NCI-H2029 (cell line): ENCODE data around the gene BTBD18.

Experiments
- DNase-seq: peaks from one replicate; lab custom pipeline; 2025; lab: John Stamatoyannopoulos, UW

BTBD18 gene

DNA sequence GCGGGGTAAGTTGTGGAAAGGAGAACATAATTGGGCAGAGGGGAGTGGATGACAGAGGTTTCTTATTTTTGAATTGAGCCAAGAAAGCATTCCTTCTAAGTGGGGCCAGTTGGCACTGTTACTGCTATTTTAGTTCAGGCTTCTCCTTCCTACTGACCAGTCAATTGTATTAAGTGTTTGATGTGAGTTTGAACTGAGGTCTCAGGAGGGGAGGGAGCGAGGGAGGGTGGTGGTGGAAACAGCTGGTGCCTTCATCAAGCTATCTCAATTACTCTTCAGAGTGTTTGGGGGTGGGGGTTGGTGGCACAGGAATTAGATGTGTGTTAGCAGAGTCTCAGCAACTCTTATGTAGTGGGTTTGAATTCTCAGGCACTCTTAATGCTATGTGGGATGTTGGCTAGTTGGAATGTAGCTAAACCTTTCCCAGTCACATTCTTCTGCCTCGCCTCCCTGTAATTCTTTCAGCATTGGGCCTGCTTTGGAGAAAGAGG lies 24.5 kb upstream of the BTBD18 start:
- no peak for DNase-seq

GRCh38 chr11:57775491-57775890 lies 23.9 kb upstream of the BTBD18 start:
- no peak for DNase-seq

DNA sequence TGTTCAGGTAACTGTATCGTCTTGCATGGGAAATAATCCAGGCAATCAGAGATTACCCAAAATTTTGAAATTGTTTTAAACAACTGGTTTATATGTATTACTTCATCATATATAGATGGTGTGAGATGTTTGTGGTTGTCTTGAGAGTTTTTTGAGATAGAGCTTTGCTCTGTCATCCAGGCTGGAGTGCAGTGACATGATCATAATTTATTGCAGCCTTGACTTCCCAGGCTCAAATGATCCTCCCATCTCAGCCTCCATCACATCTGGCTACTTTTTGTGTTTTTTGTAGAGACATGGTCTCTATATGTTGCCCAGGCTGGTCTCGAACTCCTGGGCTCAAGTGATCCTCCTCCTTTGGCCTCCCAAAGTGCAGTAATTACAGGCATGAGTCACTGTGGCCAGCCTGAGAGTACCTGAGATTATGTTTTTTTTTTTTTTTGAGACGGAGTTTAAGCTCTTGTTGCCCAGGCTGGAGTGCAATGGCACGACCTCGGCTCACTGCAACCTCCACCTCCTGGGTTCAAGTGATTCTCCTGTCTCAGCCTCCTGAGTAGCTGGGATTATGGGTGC lies 21.5 kb upstream of the BTBD18 start:
- DNase-seq = no peak

DNA sequence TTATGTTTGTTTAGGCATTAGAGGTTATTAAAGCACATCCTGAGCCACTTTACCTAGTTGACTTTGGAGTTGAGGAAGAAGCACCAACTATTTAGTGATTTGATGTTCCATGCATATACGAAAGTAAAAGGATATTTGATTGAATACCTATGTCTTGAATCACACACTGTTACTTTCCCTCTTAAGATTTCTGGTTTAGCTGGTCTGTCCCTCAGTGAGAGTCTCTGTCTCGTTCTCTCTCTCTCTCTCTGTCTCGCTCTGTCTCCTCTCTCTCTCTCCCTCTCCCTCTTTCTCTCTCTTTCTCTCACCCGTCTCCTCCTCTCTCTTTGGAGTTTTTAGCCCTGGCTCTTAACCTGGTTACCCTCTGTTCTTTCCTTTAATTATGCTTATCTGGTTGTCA lies 20.9 kb upstream of the BTBD18 start:
- no peak for DNase-seq

DNA sequence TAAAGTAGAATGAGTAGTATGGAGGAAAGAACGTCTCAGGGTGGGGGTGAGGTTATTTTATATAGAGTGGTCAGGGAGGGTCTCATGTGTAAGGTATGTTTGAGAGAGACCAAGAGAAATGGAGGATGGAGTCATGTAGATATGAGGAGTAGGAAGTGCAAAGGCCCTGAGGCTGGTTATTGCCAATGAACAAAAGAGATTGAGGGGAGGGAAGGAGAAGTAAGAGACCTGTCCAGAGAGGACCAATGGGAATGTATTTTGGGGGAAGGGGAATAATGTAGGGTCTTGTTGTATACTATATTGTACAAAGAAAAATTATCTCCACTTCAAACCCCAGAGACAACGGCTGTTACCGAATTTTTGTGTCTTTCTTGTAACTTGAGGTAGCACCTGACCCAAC lies 19.7 kb upstream of the BTBD18 start:
- no peak for DNase-seq

- DNase-seq = no peak
These were observed 19.2 kb upstream of the BTBD18 start for GRCh38 chr11:57770793-57771192.

- no peak for DNase-seq
These were observed 13.4 kb upstream of the BTBD18 start for GRCh38 chr11:57764972-57765371.

GRCh38 chr11:57764566-57764965 lies 12.9 kb upstream of the BTBD18 start:
- no peak for DNase-seq

DNA sequence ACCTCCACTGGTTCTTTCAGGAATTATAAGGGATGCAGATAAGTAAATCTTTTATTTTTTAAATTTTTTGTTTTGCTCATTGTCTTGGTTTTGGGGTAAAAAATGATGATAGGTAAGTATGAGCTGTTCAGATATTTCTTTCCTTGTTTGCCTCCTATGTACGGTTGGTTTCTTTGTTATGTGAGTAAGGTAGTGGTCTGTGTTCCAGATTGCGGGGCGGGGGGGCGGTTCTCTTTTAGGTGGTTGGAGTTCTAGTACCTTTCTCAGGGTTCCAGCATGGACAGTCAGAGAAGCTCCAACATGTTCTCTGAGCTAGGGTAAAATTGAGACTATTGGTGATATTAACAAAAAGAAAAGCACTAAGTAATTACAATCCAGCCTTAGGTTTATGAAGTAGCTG lies 12.4 kb upstream of the BTBD18 start:
- no peak for DNase-seq

- peak; percentile 9 for DNase-seq
These were observed 11.9 kb upstream of the BTBD18 start for GRCh38 chr11:57763568-57763967.

- DNase-seq = no peak
These were observed 10.7 kb upstream of the BTBD18 start for GRCh38 chr11:57762235-57762861.

DNA sequence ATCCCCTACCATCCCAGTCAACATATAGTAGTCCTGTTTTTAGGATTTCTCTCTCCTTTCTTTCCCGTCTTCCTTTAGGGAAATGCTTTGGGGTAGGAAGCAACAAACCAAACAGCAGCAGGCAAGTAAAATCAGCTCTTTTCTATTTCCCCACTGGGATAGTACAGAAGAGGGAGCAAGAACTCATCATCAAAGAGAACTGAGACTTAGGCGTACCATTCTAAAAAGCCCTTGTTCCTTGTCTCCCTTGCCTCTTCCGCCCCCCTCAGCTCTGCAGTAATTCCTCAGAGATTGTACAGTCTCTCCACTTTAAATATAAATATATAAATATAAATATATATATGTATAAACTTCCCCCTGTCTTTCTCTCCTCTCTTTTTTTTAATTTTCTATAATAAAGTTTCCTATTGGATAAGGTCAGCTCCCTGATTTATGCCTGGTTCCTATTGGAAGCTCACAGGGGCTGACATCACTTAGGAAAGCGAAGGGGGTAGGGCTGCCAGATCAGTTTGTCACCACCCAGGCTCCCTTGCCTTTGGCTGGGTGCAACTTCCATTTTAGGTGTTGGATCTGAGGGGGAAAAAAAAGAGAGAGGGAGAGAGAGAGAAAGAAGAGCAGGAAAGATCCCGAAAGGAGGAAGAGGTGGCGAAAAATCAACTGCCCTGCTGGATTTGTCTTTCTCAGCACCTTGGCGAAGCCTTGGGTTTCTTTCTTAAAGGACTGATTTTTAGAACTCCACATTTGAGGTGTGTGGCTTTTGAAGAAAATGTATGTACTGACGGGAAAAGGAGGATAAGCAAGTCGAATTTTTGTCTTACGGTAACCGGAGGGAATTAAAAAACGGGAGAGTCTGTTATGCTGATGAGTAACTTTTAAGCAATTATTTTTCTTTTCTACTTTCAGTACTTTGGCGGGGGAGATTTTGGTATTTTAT lies 9.9 kb upstream of the BTBD18 start, which contains the start of gene CTNND1:
CTNND1 (plus strand) TSS at position 502 of the 934 bp plus-strand sequence. CDS start 29,677 bp downstream, outside the sequence.
- peak; percentile 97 for DNase-seq

GRCh38 chr11:57758174-57758573 lies 6.6 kb upstream of the BTBD18 start:
- DNase-seq = no peak

GRCh38 chr11:57752954-57753353 lies 1.3 kb upstream of the BTBD18 start:
- DNase-seq = no peak

- no peak for DNase-seq
These were observed 443 bp downstream of the BTBD18 start for GRCh38 chr11:57751176-57751575.

DNA sequence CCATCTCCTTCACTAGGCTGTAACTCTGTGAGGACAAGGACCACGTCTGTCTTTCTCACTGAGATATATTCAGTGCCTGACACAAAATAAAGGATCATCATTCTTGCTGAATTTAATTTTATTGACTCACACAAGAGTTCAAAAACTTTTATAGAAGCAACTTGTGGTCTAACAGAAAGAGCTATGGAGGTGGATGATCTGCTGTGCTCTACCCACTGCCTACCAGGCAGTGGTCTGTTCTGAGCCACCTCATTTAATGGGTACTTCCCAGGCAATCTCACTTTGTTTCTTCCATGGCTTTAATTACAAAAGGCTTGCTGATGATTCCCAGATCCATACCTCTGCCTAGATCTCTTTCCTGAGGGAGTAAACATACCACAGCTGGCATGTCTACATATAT lies 4.7 kb downstream of the BTBD18 start:
- DNase-seq = no peak

DNA sequence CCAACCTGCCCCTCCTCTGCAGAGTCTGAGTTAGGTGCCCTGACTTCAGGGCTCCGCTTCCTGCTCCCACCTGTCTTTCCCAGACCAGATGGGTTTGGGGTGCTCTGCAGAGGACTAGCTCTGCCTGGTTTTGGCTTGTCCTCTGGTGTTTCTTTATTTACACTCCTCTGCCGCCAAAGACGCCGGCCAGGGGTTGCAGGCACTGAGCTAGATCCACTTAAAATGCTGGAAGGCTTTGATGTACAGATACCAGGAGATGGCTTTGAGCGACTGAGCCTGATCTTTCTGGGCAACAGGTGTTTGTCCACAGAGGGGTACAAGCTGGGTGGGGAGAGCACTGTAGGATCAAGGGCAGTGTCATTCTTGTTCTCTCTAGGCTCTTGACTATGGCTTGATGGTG lies 6.4 kb downstream of the BTBD18 start:
- no peak for DNase-seq

DNA sequence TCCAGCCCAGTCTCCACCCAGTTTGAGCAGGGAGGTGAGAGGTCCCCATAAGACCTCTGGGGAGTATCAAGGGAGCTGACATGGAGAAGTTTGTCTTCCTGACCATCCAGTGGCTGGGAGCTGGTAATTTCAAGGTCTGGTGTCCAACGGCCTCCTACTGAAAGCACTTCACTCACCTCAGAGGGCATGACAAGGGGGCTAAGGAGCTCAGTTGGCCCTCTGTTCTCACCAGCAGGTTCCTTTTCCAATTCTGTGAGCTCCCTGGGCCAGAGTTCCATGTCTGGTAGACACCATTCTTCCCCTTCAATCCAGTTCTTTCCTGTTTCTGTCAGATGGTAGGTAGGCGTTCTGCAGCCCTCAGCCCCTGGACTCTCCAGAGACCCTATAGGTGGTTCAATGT lies 7.3 kb downstream of the BTBD18 start:
- DNase-seq = no peak

- no peak for DNase-seq
These were observed 9.5 kb downstream of the BTBD18 start for GRCh38 chr11:57742087-57742452.

DNA sequence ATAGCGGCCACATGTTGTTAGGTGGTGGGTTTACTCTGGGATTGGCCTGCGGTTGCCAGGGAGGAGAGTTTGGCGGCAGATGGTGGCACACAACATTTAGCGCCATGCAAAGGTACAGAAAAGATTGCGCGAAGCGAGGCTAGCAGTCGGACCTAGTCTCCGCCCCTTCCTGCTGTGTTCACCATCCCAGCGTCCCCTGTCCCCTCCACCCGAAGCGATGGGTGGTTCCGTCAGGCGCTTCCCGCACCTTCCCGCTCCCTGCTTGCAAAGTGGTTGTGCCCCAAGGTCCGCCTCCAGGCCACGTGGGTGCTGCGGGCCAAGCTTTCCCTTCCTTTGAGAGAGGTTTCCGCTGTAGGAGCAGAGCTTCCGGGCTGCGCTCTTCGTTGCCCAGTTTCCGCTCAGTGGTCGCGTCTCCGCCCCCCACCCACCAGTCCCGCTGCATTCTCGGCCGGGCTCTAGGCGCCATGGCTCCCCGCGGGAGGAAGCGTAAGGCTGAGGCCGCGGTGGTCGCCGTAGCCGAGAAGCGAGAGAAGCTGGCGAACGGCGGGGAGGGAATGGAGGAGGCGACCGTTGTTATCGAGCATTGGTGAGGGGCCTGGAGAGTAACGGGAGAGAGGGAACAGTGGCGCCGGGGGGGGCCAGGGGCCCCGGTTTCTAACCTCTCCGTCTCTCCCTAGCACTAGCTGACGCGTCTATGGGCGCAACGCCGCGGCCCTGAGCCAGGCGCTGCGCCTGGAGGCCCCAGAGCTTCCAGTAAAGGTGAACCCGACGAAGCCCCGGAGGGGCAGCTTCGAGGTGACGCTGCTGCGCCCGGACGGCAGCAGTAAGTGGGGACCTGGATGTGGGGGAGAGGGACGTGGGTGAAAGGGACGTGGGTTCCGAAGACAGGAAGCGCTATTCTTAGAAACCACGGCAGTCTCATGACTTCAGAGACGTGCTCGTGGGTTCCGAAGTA lies 10.2 kb downstream of the BTBD18 start, which contains the start of gene SELENOH:
SELENOH (plus strand) TSS at position 360 of the 955 bp plus-strand sequence; CDS start at position 465, 105 bp downstream.
- DNase-seq = peak; percentile 96

DNA sequence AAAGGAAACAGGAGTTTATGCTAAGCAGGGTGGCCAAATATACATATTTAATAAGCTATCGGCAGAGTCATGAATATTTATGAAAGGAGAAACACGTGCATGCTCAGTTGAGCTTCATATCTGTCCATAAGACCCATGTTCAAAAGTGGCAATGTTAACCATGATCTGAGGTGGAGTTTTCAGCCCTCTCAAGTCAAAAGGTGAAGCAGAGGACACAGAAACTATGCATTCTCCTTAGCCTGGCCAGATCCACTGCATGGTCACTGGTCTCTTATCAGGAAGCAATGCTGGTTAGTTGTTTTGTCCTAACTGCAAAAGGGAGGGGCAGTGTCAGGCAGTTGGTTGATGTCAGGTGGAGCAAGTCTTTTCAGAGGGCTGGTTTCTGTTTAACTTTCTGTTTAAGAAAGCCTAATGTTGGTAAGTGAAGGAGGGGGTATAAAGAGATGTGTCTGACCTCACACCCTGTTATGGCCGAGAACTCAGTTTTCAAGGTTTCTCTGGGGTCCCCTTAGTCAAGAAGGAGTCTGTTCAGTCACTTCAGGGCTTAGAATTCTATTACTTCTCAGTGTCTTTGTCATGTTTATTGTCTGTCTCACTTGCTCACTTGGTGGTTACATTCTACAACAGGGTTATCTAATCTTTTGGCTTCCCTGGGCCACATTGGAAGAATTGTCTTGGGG lies 15.9 kb downstream of the BTBD18 start:
- DNase-seq = no peak
